MCF 10A (cell line): ENCODE results near the gene GSC2. TPM values are rescaled to one million over a fixed set of nuclear protein-coding genes. Genes with fewer than 3 reads are reported as not detected.

Source experiments
- BruUV-seq: library from RNA; stranded (reverse); fragments of 400-500 nt; replicated peaks from 2 replicates; lab custom pipeline; 2021; lab: Mats Ljungman, UMichigan
- CTCF ChIA-PET: fragments of 300-600 bp; sonication (Branson Sonifier 250); formaldehyde crosslinking; extraction: SDS; loops from one replicate; lab custom pipeline; 2021; ENCODE audit warnings: antibody characterized with exemption, inconsistent platforms; lab: Yijun Ruan, JAX
- POLR2A ChIA-PET: fragments of 300-600, 350-650 bp; sonication (Branson Sonifier 250); formaldehyde crosslinking; extraction: SDS; loops from one replicate; lab custom pipeline; 2020; ENCODE audit warnings: antibody characterized with exemption, inconsistent platforms; lab: Yijun Ruan, JAX
- DNase-seq: peaks from one replicate; pipeline ENCODE4 v3.0.0-alpha.2; 2018; ENCODE audit not compliant: unreplicated experiment
- H3K27ac Mint-ChIP-seq: one replicate; pipeline ENCODE4 v1.8.0; 2022; ENCODE audit warnings: mild to moderate bottlenecking, low read depth, mixed read lengths; ENCODE audit not compliant: unreplicated experiment
- H3K27me3 Mint-ChIP-seq: one replicate; pipeline ENCODE4 v1.8.0; 2022; ENCODE audit warnings: mixed read lengths; ENCODE audit not compliant: insufficient read depth, unreplicated experiment
- H3K36me3 Mint-ChIP-seq: one replicate; pipeline ENCODE4 v1.8.0; 2022; ENCODE audit warnings: mild to moderate bottlenecking, moderate library complexity, mixed read lengths; ENCODE audit not compliant: insufficient read depth, unreplicated experiment
- H3K4me1 Mint-ChIP-seq: one replicate; pipeline ENCODE4 v1.8.0; 2022; ENCODE audit warnings: mixed read lengths; ENCODE audit not compliant: insufficient read depth, unreplicated experiment
- H3K4me3 Mint-ChIP-seq: one replicate; pipeline ENCODE4 v1.8.0; 2022; ENCODE audit warnings: mild to moderate bottlenecking, moderate library complexity, mixed read lengths; ENCODE audit not compliant: unreplicated experiment
- H3K9me3 Mint-ChIP-seq: one replicate; pipeline ENCODE4 v1.8.0; 2022; ENCODE audit warnings: mixed read lengths; ENCODE audit not compliant: unreplicated experiment
- CTCF ChIP-seq: fragments of 200-600 bp; IDR thresholded peaks from one replicate; pipeline ENCODE4 v1.8.0; 2022; ENCODE audit warnings: antibody characterized with exemption, mild to moderate bottlenecking; ENCODE audit not compliant: unreplicated experiment
- intact Hi-C: fragments of 100-400 bp; cut with micrococcal nuclease; formaldehyde crosslinking; loops from 2 replicates; pipeline ENCODE4 v1.14.1; 2022
- total RNA-seq: library from RNA; stranded (reverse); gene quantifications from 2 replicates; pipeline ENCODE4 v1.2.3, GENCODE V29; 2022

GSC2 gene
- total RNA-seq, 1 experiment from 2014 or later, result not detected

- H3K9me3 Mint-ChIP-seq, result no peaks in the 10 kb centered on the region
These were observed 32.5 kb upstream of the GSC2 start for GRCh38 chr22:19182472-19183157.

GRCh38 chr22:19181786-19182471 is 31.8 kb upstream of the GSC2 start:
- CTCF ChIA-PET, result interaction anchor here (0.6 to 1.8 kb wide), 3 partner anchors 15 to 448 kb away, joined by 3 read pairs; no protein-coding TSS in a partner anchor
- H3K4me1 Mint-ChIP-seq, result peaks cover 9% of the 10 kb centered on the region
- POLR2A ChIA-PET, result no interaction called here
- no peak for TF ChIP-seq CTCF
- no peak overlapping the region for H3K4me3 Mint-ChIP-seq
- H3K27ac Mint-ChIP-seq, result no peak overlapping the region
- H3K9me3 Mint-ChIP-seq, result no peaks in the 10 kb centered on the region
- DNase-seq, result no peak
- no peaks in the 10 kb centered on the region for H3K27me3 Mint-ChIP-seq
- no TSS peak for BruUV-seq
- peaks cover 9% of the 10 kb centered on the region for H3K36me3 Mint-ChIP-seq
- intact Hi-C loops, result no loop called here

More at GRCh38 chr22:19182472-19183157, 32.5 kb upstream of the GSC2 start:
- no peak for DNase-seq
- POLR2A ChIA-PET, result no interaction called here
- intact Hi-C loops, result no loop called here
- TF ChIP-seq CTCF, result no peak
- Mint-ChIP-seq H3K4me3 (no peak overlapping the region), H3K4me1 (peaks cover 6% of the 10 kb centered on the region), H3K27ac (no peak overlapping the region), H3K27me3 (no peaks in the 10 kb centered on the region), H3K36me3 (peaks cover 9% of the 10 kb centered on the region)
- no TSS peak for BruUV-seq
- CTCF ChIA-PET, result interaction anchor here (0.6 to 1.0 kb wide), 3 partner anchors 15 to 447 kb away, joined by 3 to 4 read pairs (median 3); no protein-coding TSS in a partner anchor

- BruUV-seq, result no TSS peak
- ChIA-PET CTCF (interaction anchor here (0.7 to 1.8 kb wide), 2 partner anchors 19 to 221 kb away, joined by 3 read pairs; no protein-coding TSS in a partner anchor), POLR2A (interaction anchor here (0.8 kb wide), 1 partner anchor 62 kb away, joined by 4 read pairs; no protein-coding TSS in a partner anchor)
- Mint-ChIP-seq H3K27ac (no peak overlapping the region), H3K4me3 (no peak overlapping the region), H3K27me3 (no peaks in the 10 kb centered on the region), H3K9me3 (no peaks in the 10 kb centered on the region), H3K36me3 (peaks cover 17% of the 10 kb centered on the region), H3K4me1 (peaks cover 14% of the 10 kb centered on the region)
- no peak for TF ChIP-seq CTCF
- DNase-seq, result no peak
- intact Hi-C loops, result no loop called here
These were observed 30.8 kb upstream of the GSC2 start for GRCh38 chr22:19180740-19181410.
